Measurements from ENCODE around the gene COL9A2. TPM values are rescaled to one million over a fixed set of nuclear protein-coding genes. Genes with fewer than 3 reads are reported as not detected.

Gene COL9A2
- total RNA-seq, 2 donors from 2014 or later = 2.3 to 59.1 TPM

- ATAC-seq = no peak
- H3K4me3 ChIP-seq = no peak overlapping the region
- H3K27me3 ChIP-seq = no peaks in the 10 kb centered on the region
- DNase-seq = no peak
- no peaks in the 10 kb centered on the region for H3K9me3 ChIP-seq
- TF ChIP-seq CTCF (IDR thresholded peaks at IDR 0.05) = no peak
- no peak for TF ChIP-seq POLR2A (IDR thresholded peaks at IDR 0.05)
- no peak overlapping the region for H3K27ac ChIP-seq
- intact Hi-C loops (cut with DNase I) = no loop called here
- 82 to 85% methylated on average over 11 to 12 of the region's 12 CpGs for WGBS, 2 donors
- no peaks in the 10 kb centered on the region for H3K4me1 ChIP-seq
- no peaks in the 10 kb centered on the region for H3K36me3 ChIP-seq (replicated peaks in 1 of 2; ENCODE audit: insufficient read depth in 1 of 2, low read depth in 2 of 2)
Measured at GRCh38 chr1:40301541-40302299, 15.4 kb downstream of the COL9A2 start.

GRCh38 chr1:40301066-40301465 lies 16.0 kb downstream of the COL9A2 start:
- ATAC-seq = no peak
- Histone ChIP-seq H3K36me3 (replicated peaks in 1 of 2; ENCODE audit: insufficient read depth in 1 of 2, low read depth in 2 of 2) (no peaks in the 10 kb centered on the region), H3K27ac (no peak overlapping the region), H3K4me1 (no peaks in the 10 kb centered on the region), H3K4me3 (no peak overlapping the region), H3K9me3 (no peaks in the 10 kb centered on the region), H3K27me3 (no peaks in the 10 kb centered on the region)
- 80 to 83% methylated on average over 4 to 10 of the region's 10 CpGs for WGBS, 2 donors
- no peak for DNase-seq
- intact Hi-C loops (cut with DNase I) = no loop called here
- TF ChIP-seq CTCF (IDR thresholded peaks at IDR 0.05) = no peak
- TF ChIP-seq POLR2A (IDR thresholded peaks at IDR 0.05) = no peak

GRCh38 chr1:40300651-40301050 lies 16.4 kb downstream of the COL9A2 start:
- Histone ChIP-seq H3K27ac (no peak overlapping the region), H3K36me3 (replicated peaks in 1 of 2; ENCODE audit: insufficient read depth in 1 of 2, low read depth in 2 of 2) (no peaks in the 10 kb centered on the region), H3K4me1 (no peaks in the 10 kb centered on the region), H3K27me3 (no peaks in the 10 kb centered on the region), H3K9me3 (no peaks in the 10 kb centered on the region), H3K4me3 (no peak overlapping the region)
- intact Hi-C loops (cut with DNase I) = no loop called here
- 83 to 89% methylated on average over 9 of the region's 9 CpGs for WGBS, 2 donors
- ATAC-seq (no peak), DNase-seq (no peak)
- no peak for TF ChIP-seq POLR2A (IDR thresholded peaks at IDR 0.05)
- TF ChIP-seq CTCF (IDR thresholded peaks at IDR 0.05) = no peak

GRCh38 chr1:40300249-40300567 lies 16.9 kb downstream of the COL9A2 start:
- TF ChIP-seq POLR2A (IDR thresholded peaks at IDR 0.05) (no peak), CTCF (IDR thresholded peaks at IDR 0.05) (no peak)
- intact Hi-C loops (cut with DNase I) = no loop called here
- no peaks in the 10 kb centered on the region for H3K27me3 ChIP-seq
- H3K9me3 ChIP-seq = no peaks in the 10 kb centered on the region
- no peaks in the 10 kb centered on the region for H3K4me1 ChIP-seq
- DNase-seq (no peak), ATAC-seq (no peak)
- H3K36me3 ChIP-seq (replicated peaks in 1 of 2; ENCODE audit: insufficient read depth in 1 of 2, low read depth in 2 of 2) = no peaks in the 10 kb centered on the region
- 63 to 83% methylated on average over 1 of the region's 1 CpG for WGBS, 2 donors
- no peak overlapping the region for H3K4me3 ChIP-seq
- H3K27ac ChIP-seq = no peak overlapping the region

Measured in body of pancreas (tissue), 4 donors.